Measurements from ENCODE around the gene SS18.
A peak's percentile ranks its signal among the peaks of the same experiment; 100 is the strongest.

GRCh38 chr18:25974630-25975077 is 115.8 kb downstream of the SS18 start:
- TF ChIP-seq CTCF (conservative IDR thresholded peaks at IDR 0.05; ENCODE audit: low read depth, low read length) (peak; percentile 21; the same call in 1 of the 2 replicates), EZH2phosphoT487 (IDR thresholded peaks at IDR 0.05; ENCODE audit: borderline replicate concordance, low read length) (no peak)
